Mesenchymal stem cell (in vitro differentiated cells and primary cell): ENCODE results near the gene ATL3.

Experiments used
- DNase-seq: peaks from one replicate; pipeline ENCODE4 v3.0.0-alpha.2; 2013
- H2AFZ ChIP-seq: one replicate; pipeline ENCODE4 v1.6.1; 2013; ENCODE audit warnings: low read depth, mild to moderate bottlenecking, control low read depth, inconsistent platforms, low read length, moderate library complexity
- H2AK5ac ChIP-seq: 2 replicates; pipeline ENCODE4 v1.6.1; 2013; ENCODE audit warnings: low read length, moderate library complexity, mild to moderate bottlenecking, inconsistent platforms; ENCODE audit not compliant: severe bottlenecking
- H2BK120ac ChIP-seq: one replicate; pipeline ENCODE4 v1.6.1; 2013; ENCODE audit warnings: low read depth, mild to moderate bottlenecking, inconsistent platforms, low read length, moderate library complexity
- H2BK12ac ChIP-seq, 2 experiments: one replicate each; pipeline ENCODE4 v1.6.1; 2013; ENCODE audit warnings: inconsistent platforms in 2 of 2, low read length in 2 of 2, mild to moderate bottlenecking in 2 of 2, moderate library complexity in 2 of 2, control low read depth in 1 of 2
- H2BK15ac ChIP-seq: one replicate; pipeline ENCODE4 v1.6.1; 2013; ENCODE audit warnings: mild to moderate bottlenecking, low read depth, inconsistent platforms; ENCODE audit not compliant: poor library complexity, severe bottlenecking
- H2BK5ac ChIP-seq: 2 replicates; pipeline ENCODE4 v1.6.1; 2013; ENCODE audit warnings: low read depth, mild to moderate bottlenecking, low read length, control low read depth, inconsistent platforms; ENCODE audit not compliant: poor library complexity, severe bottlenecking
- H3K14ac ChIP-seq, 2 experiments: one replicate each; pipeline ENCODE4 v1.6.1; 2013; ENCODE audit warnings: inconsistent platforms in 2 of 2, low read length in 2 of 2, control low read depth in 1 of 2, mild to moderate bottlenecking in 1 of 2, moderate library complexity in 1 of 2
- H3K18ac ChIP-seq, 2 experiments: one replicate each; pipeline ENCODE4 v1.6.1; 2013; ENCODE audit warnings: inconsistent platforms in 2 of 2, low read length in 2 of 2, control low read depth in 1 of 2, low read depth in 1 of 2, mild to moderate bottlenecking in 1 of 2
- H3K23ac ChIP-seq, 2 experiments: one replicate each; pipeline ENCODE4 v1.6.1; 2013; ENCODE audit warnings: inconsistent platforms in 2 of 2, low read length in 2 of 2, mild to moderate bottlenecking in 2 of 2, moderate library complexity in 2 of 2, control low read depth in 1 of 2
- H3K27ac ChIP-seq: 2 replicates; pipeline ENCODE4 v1.5.1; 2013; ENCODE audit warnings: mild to moderate bottlenecking, moderate library complexity, low read length, control low read depth, inconsistent platforms; ENCODE audit not compliant: poor library complexity, severe bottlenecking
- H3K27me3 ChIP-seq, 2 experiments: 2 replicates each; pipeline versions ENCODE4 v1.6.1 to v1.7.0; 2013; ENCODE audit warnings: low read length in 2 of 2, mild to moderate bottlenecking in 2 of 2, moderate library complexity in 2 of 2, control low read depth in 1 of 2, inconsistent platforms in 1 of 2; ENCODE audit not compliant: control insufficient read depth in 1 of 2, insufficient read depth in 1 of 2
- H3K36me3 ChIP-seq, 2 experiments: 2 replicates each; pipeline versions ENCODE4 v1.6.1 to v1.7.0; 2013; ENCODE audit warnings: low read length in 2 of 2, control low read depth in 1 of 2, inconsistent platforms in 1 of 2, low read depth in 1 of 2, mild to moderate bottlenecking in 1 of 2; ENCODE audit not compliant: insufficient read depth in 2 of 2, control insufficient read depth in 1 of 2
- H3K4ac ChIP-seq, 2 experiments: one replicate each; pipeline ENCODE4 v1.6.1; 2013; ENCODE audit warnings: inconsistent platforms in 2 of 2, low read length in 2 of 2, mild to moderate bottlenecking in 2 of 2, moderate library complexity in 2 of 2, control low read depth in 1 of 2, low read depth in 1 of 2
- H3K4me1 ChIP-seq: 2 replicates; pipeline ENCODE4 v1.6.1; 2013; ENCODE audit warnings: low read depth, low read length, control low read depth; ENCODE audit not compliant: control insufficient read depth, insufficient read depth
- H3K4me2 ChIP-seq: 2 replicates; pipeline ENCODE4 v1.6.1; 2013; ENCODE audit warnings: low read length, mild to moderate bottlenecking, inconsistent platforms; ENCODE audit not compliant: poor library complexity, severe bottlenecking
- H3K4me3 ChIP-seq, 2 experiments: 2 replicates each; pipeline versions ENCODE4 v1.5.1 to v1.7.0; 2013; ENCODE audit warnings: low read length in 2 of 2, mild to moderate bottlenecking in 2 of 2, control low read depth in 1 of 2, low read depth in 1 of 2; ENCODE audit not compliant: insufficient read depth in 1 of 2
- H3K79me1 ChIP-seq: replicated peaks from 2 replicates; pipeline ENCODE4 v1.6.1; 2013; ENCODE audit warnings: mild to moderate bottlenecking, control low read depth, low read length, inconsistent platforms; ENCODE audit not compliant: poor library complexity, severe bottlenecking
- H3K9ac ChIP-seq: 2 replicates; pipeline ENCODE4 v1.7.0; 2013; ENCODE audit warnings: mild to moderate bottlenecking, low read length, moderate library complexity
- H3K9me3 ChIP-seq: 2 replicates; pipeline ENCODE4 v1.7.0; 2013; ENCODE audit warnings: mild to moderate bottlenecking, low read length; ENCODE audit not compliant: control insufficient read depth
- H4K8ac ChIP-seq: one replicate; pipeline ENCODE4 v1.6.1; 2013; ENCODE audit warnings: inconsistent platforms, mild to moderate bottlenecking, low read length, moderate library complexity
- H4K91ac ChIP-seq: one replicate; pipeline ENCODE4 v1.6.1; 2013; ENCODE audit warnings: mild to moderate bottlenecking, low read length, inconsistent platforms
- WGBS: methylation state at CpG from one replicate; pipeline ENCODE4 v1.1.7; 2013; ENCODE audit warnings: mixed read lengths; 5-methylcytosine and 5-hydroxymethylcytosine counted together

ATL3 gene

DNA sequence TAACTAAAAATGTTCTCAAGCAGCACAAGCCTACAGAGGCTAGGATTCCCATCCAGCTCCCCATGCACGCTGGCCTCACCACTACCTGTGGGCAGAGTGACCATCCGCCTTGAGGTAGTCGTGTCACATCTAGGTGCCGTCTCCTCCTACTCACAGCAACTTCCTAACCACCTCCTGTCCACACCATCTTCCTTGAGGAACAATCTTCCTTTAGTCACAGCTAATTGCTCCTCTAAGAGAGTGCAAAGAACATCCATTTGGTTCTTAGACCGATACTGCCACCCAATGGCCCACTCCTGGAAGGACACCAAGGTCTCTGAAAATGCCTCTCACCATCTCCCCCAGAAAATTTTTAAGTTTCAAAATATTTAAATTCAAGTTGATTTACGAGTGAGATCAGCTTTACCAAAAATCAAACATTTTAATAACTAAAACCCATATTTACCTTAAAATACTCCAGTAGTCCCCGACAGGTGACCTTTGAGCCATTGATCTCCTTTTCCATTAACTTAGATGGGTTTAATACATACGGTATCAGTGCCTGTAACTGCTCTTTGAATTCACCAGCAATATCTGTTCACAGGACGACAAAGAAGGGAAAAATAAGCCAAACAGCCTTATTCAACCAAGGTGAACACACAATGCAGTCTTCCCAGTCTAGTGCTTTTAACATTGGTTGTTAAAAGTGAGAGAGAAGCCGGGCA lies 35.3 kb downstream of the ATL3 start:
- Histone ChIP-seq H3K23ac (peak overlapping the region in 1 of 2 experiments; percentile 59), H3K9ac (no peak overlapping the region), H3K27me3 (no peaks in the 10 kb centered on the region), H2BK5ac (no peak overlapping the region), H3K36me3 (peaks cover 17 to 85% of the 10 kb centered on the region in 2 experiments), H4K91ac (no peak overlapping the region), H2AK5ac (peak overlapping the region; percentile 87), H2BK15ac (no peak overlapping the region), H3K14ac (peak overlapping the region in 1 of 2 experiments; percentile 75), H2BK12ac (no peak overlapping the region), H3K79me1 (peaks cover 9% of the 10 kb centered on the region), H3K4ac (no peak overlapping the region), H3K4me3 (no peak overlapping the region), H3K18ac (no peak overlapping the region), H3K9me3 (no peaks in the 10 kb centered on the region), H3K27ac (peak overlapping the region; percentile 51), H4K8ac (peak overlapping the region; percentile 2), H3K4me1 (peaks cover 10% of the 10 kb centered on the region), H3K4me2 (no peak overlapping the region), H2AFZ (no peak overlapping the region), H2BK120ac (no peak overlapping the region)
- WGBS = 62% methylated on average over 10 of the region's 10 CpGs
- DNase-seq = peak; percentile 71

- no peak for DNase-seq
- Histone ChIP-seq H3K4ac (no peak overlapping the region), H2AFZ (no peak overlapping the region), H3K4me3 (no peak overlapping the region), H4K8ac (peak overlapping the region; percentile 49), H3K9ac (no peak overlapping the region), H3K23ac (no peak overlapping the region), H2BK15ac (no peak overlapping the region), H3K4me1 (peaks cover 9% of the 10 kb centered on the region), H3K27ac (no peak overlapping the region), H3K9me3 (no peaks in the 10 kb centered on the region), H3K18ac (no peak overlapping the region), H3K27me3 (no peaks in the 10 kb centered on the region), H2BK5ac (no peak overlapping the region), H2BK120ac (no peak overlapping the region), H2BK12ac (no peak overlapping the region), H4K91ac (no peak overlapping the region), H3K14ac (no peak overlapping the region), H2AK5ac (no peak overlapping the region), H3K79me1 (peaks cover 7% of the 10 kb centered on the region), H3K4me2 (no peak overlapping the region), H3K36me3 (peaks cover 12 to 76% of the 10 kb centered on the region in 2 experiments)
- WGBS = 100% methylated on average over 2 of the region's 3 CpGs
Observed at GRCh38 chr11:63629426-63629825, 41.8 kb downstream of the ATL3 start.

GRCh38 chr11:63623513-63624140 lies 47.5 kb downstream of the ATL3 start:
- no peak overlapping the region for H3K4me2 ChIP-seq
- H3K79me1 ChIP-seq = no peaks in the 10 kb centered on the region
- no peak overlapping the region for H2AK5ac ChIP-seq
- no peak overlapping the region for H3K4me3 ChIP-seq
- DNase-seq = no peak
- H2AFZ ChIP-seq = no peak overlapping the region
- no peak overlapping the region for H3K23ac ChIP-seq
- no peak overlapping the region for H3K9ac ChIP-seq
- H4K91ac ChIP-seq = no peak overlapping the region
- H2BK15ac ChIP-seq = no peak overlapping the region
- WGBS = 89% methylated on average over 7 of the region's 7 CpGs
- H3K4ac ChIP-seq = no peak overlapping the region
- H4K8ac ChIP-seq = no peak overlapping the region
- no peak overlapping the region for H3K27ac ChIP-seq
- no peaks in the 10 kb centered on the region for H3K9me3 ChIP-seq
- no peak overlapping the region for H3K18ac ChIP-seq
- H2BK120ac ChIP-seq = no peak overlapping the region
- no peaks in the 10 kb centered on the region for H3K27me3 ChIP-seq
- peaks cover 0 to 22% of the 10 kb centered on the region in 2 experiments for H3K36me3 ChIP-seq
- H3K4me1 ChIP-seq = peaks cover 7% of the 10 kb centered on the region
- no peak overlapping the region for H2BK12ac ChIP-seq
- H3K14ac ChIP-seq = no peak overlapping the region
- H2BK5ac ChIP-seq = no peak overlapping the region

DNA sequence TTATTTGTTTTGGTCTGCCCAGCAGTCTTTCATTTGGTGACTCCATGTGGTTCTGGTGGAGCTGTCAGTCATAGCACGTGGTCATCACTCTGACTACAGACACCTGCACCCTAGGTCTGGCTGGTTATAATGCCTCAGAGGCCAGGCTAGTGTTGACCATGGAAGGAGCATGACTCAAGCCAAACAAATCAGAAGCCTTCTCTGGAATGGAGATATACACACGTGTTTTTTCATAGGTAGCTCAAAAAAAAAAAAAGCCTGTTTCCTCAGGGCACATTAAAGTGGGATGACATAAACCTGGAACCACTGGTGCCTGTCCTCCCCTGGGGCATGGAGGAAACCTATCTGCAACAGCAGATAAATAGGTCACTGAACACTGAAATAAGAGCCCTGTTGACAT lies 48.9 kb downstream of the ATL3 start:
- Histone ChIP-seq H2BK120ac (no peak overlapping the region), H3K4me3 (no peak overlapping the region), H3K9me3 (no peaks in the 10 kb centered on the region), H3K9ac (no peak overlapping the region), H3K79me1 (no peaks in the 10 kb centered on the region), H4K8ac (no peak overlapping the region), H3K27ac (no peak overlapping the region), H3K4me1 (peaks cover 7% of the 10 kb centered on the region), H3K4me2 (no peak overlapping the region), H3K27me3 (no peaks in the 10 kb centered on the region), H4K91ac (no peak overlapping the region), H3K4ac (no peak overlapping the region), H2BK15ac (no peak overlapping the region), H2AK5ac (peak overlapping the region; percentile 17), H3K18ac (no peak overlapping the region), H3K14ac (no peak overlapping the region), H2BK12ac (no peak overlapping the region), H3K23ac (no peak overlapping the region), H2BK5ac (no peak overlapping the region), H3K36me3 (peaks cover 0 to 9% of the 10 kb centered on the region in 2 experiments), H2AFZ (no peak overlapping the region)
- 88% methylated on average over 2 of the region's 2 CpGs for WGBS
- DNase-seq = no peak
